ENCODE results near the gene PRRT2. TPM values are rescaled to one million over a fixed set of nuclear protein-coding genes. Genes with fewer than 3 reads are reported as not detected.

The PRRT2 gene
- total RNA-seq, 1 experiment from 2014 or later = 20.5 TPM

- TF ChIP-seq ZNF281 (CRISPR knock-in tag; IDR thresholded peaks at IDR 0.05) (no peak), ATF2 (CRISPR knock-in tag; IDR thresholded peaks at IDR 0.05; ENCODE audit: borderline replicate concordance, low read depth) (no peak), GRHL2 (CRISPR knock-in tag; IDR thresholded peaks at IDR 0.05; ENCODE audit: insufficient replicate concordance, severe bottlenecking) (no peak)
These were observed 45.3 kb downstream of the PRRT2 start (continued) for GRCh38 chr16:29857133-29857760.

- peaks cover 12% of the 10 kb centered on the region for H3K4me1 Mint-ChIP-seq
- no peak overlapping the region for H3K4me3 Mint-ChIP-seq
- ATAC-seq (no peak), DNase-seq (ENCODE audit: low spot score) (no peak)
- CTCF ChIA-PET = interaction anchor here (0.7 to 2.8 kb wide), 2 partner anchors 10 to 908 kb away, joined by 4 to 25 read pairs; no protein-coding TSS in a partner anchor
- TF ChIP-seq NFATC4 (CRISPR knock-in tag; IDR thresholded peaks at IDR 0.05) (no peak), SMAD3 (CRISPR knock-in tag; IDR thresholded peaks at IDR 0.05; ENCODE audit: borderline replicate concordance) (no peak), TEAD4 (CRISPR knock-in tag; IDR thresholded peaks at IDR 0.05) (no peak), FOXK1 (CRISPR knock-in tag; IDR thresholded peaks at IDR 0.05) (no peak), CDX4 (CRISPR knock-in tag; IDR thresholded peaks at IDR 0.05; ENCODE audit: borderline replicate concordance) (no peak), ZNF423 (CRISPR knock-in tag; IDR thresholded peaks at IDR 0.05) (no peak), ZNF416 (CRISPR knock-in tag; IDR thresholded peaks at IDR 0.05) (no peak)
- peak overlapping the region; percentile 71; the same call in 1 of the 2 replicates for H3K27ac Mint-ChIP-seq
- no peaks in the 10 kb centered on the region for H3K27me3 Mint-ChIP-seq (ENCODE audit: low read depth)
- peaks cover 13% of the 10 kb centered on the region for H3K36me3 Mint-ChIP-seq
- H3K9me3 Mint-ChIP-seq = no peaks in the 10 kb centered on the region
- POLR2A ChIA-PET = no interaction called here
These were observed 46.3 kb downstream of the PRRT2 start for GRCh38 chr16:29858149-29858849.

GRCh38 chr16:29858974-29859373 is 47.0 kb downstream of the PRRT2 start:
- H3K36me3 Mint-ChIP-seq = peaks cover 13% of the 10 kb centered on the region
- TF ChIP-seq SMAD3 (CRISPR knock-in tag; IDR thresholded peaks at IDR 0.05; ENCODE audit: borderline replicate concordance) = no peak
- TF ChIP-seq MAX (CRISPR knock-in tag; IDR thresholded peaks at IDR 0.05) = no peak
- no peak for TF ChIP-seq ATF3 (CRISPR knock-in tag; conservative IDR thresholded peaks at IDR 0.05)
- TF ChIP-seq SP1 (CRISPR knock-in tag; conservative IDR thresholded peaks at IDR 0.05) = no peak
- TF ChIP-seq CBFB (CRISPR knock-in tag; IDR thresholded peaks at IDR 0.05; ENCODE audit: low read depth) = no peak
- H3K27ac Mint-ChIP-seq = no peak overlapping the region
- ChIA-PET POLR2A (no interaction called here), CTCF (no interaction called here)
- H3K27me3 Mint-ChIP-seq (ENCODE audit: low read depth) = no peaks in the 10 kb centered on the region
- no peak for DNase-seq (ENCODE audit: low spot score)
- no peak overlapping the region for H3K4me3 Mint-ChIP-seq
- H3K9me3 Mint-ChIP-seq = no peaks in the 10 kb centered on the region
- peaks cover 12% of the 10 kb centered on the region for H3K4me1 Mint-ChIP-seq
- ATAC-seq = no peak
